ENCODE measurements around the gene CPLANE2. TPM values are rescaled to one million over a fixed set of nuclear protein-coding genes. Genes with fewer than 3 reads are reported as not detected.

The CPLANE2 gene
- total RNA-seq, 1 experiment from 2014 or later, result 6.3 TPM

GRCh38 chr1:16248603-16249516 lies 11.9 kb upstream of the CPLANE2 start:
- no peak overlapping the region for H3K56ac ChIP-seq (ENCODE audit: insufficient read length, low read depth, low read length)

More at GRCh38 chr1:16248603-16249516, 11.9 kb upstream of the CPLANE2 start:
- Histone ChIP-seq H3K79me2 (ENCODE audit: insufficient read depth, low read length) (no peaks in the 10 kb centered on the region), H3K27me3 (ENCODE audit: insufficient read depth, low read length) (no peaks in the 10 kb centered on the region), H2BK15ac (ENCODE audit: low read depth, low read length) (no peak overlapping the region), H4K5ac (ENCODE audit: insufficient read length, low read depth, low read length) (no peak overlapping the region), H2BK5ac (ENCODE audit: insufficient read length, low read length) (no peak overlapping the region), H3K9ac (ENCODE audit: extremely low read depth, insufficient read length, low read length) (no peak overlapping the region), H3K4ac (ENCODE audit: low read depth, low read length) (no peak overlapping the region), H2BK120ac (ENCODE audit: low read depth, low read length, poor library complexity, severe bottlenecking) (no peak overlapping the region), H3K4me2 (ENCODE audit: insufficient read depth, insufficient read length, low read length) (no peak overlapping the region), H4K91ac (ENCODE audit: insufficient read length, low read depth, low read length) (no peak overlapping the region), H3T11ph (ENCODE audit: low read length) (no peak overlapping the region), H3K18ac (ENCODE audit: insufficient read length, low read depth, low read length) (no peak overlapping the region), H3K23ac (ENCODE audit: insufficient read length, low read depth, low read length) (no peak overlapping the region), H3K9me3 (ENCODE audit: control insufficient read depth, low read depth, low read length) (no peaks in the 10 kb centered on the region), H2AFZ (ENCODE audit: low read length) (no peak overlapping the region), H3K79me1 (ENCODE audit: insufficient read depth, low read depth, low read length, poor library complexity, severe bottlenecking) (no peaks in the 10 kb centered on the region), H4K20me1 (ENCODE audit: control insufficient read depth, insufficient read depth, insufficient read length) (no peaks in the 10 kb centered on the region), H2AK5ac (ENCODE audit: insufficient read length, low read length) (no peak overlapping the region), H3K23me2 (ENCODE audit: insufficient read length, low read depth, low read length, poor library complexity, severe bottlenecking) (no peaks in the 10 kb centered on the region), H3K27ac (ENCODE audit: insufficient read length, low read depth, low read length) (no peak overlapping the region), H2BK12ac (ENCODE audit: insufficient read length, low read depth, low read length) (no peak overlapping the region), H3K14ac (ENCODE audit: insufficient read depth, low read length) (no peak overlapping the region), H4K8ac (replicated peaks; ENCODE audit: insufficient read length, low read depth, low read length) (no peak overlapping the region), H2BK20ac (ENCODE audit: low read depth, low read length, poor library complexity, severe bottlenecking) (no peak overlapping the region), H3K4me1 (ENCODE audit: insufficient read depth, low read length) (no peaks in the 10 kb centered on the region)
- peaks cover 2 to 37% (median 22%) of the 10 kb centered on the region in 3 experiments; a peak in 6 of 7 replicates for H3K36me3 Mint-ChIP-seq (ENCODE audit: insufficient read depth in 1 of 3, low read depth in 3 of 3)
- TF ChIP-seq CTCF (conservative IDR thresholded peaks at IDR 0.05), result no peak
- DNase-seq, result no peak
- no CpG with 5 or more reads among the region's 7 CpGs for whole genome bisulfite sequencing (ENCODE audit: extremely low coverage, insufficient read length, low lambda C conversion rate)
- H3K9me3 Mint-ChIP-seq, result no peaks in the 10 kb centered on the region
- H3K27me3 Mint-ChIP-seq (ENCODE audit: low read depth), result no peaks in the 10 kb centered on the region
- H3K4me1 Mint-ChIP-seq, result peaks cover 3 to 4% of the 10 kb centered on the region in 2 experiments
- H3K4me3 Mint-ChIP-seq, result no peak overlapping the region
- peak overlapping the region in 1 of 3 experiments; percentile 62; a peak in 2 of 7 replicates for H3K27ac Mint-ChIP-seq

All from H9 (cell line).